GM18519 (cell line): ENCODE measurements around the gene LRIG1.
"Not testable (repeated sequence)": the region's sequence is repeated elsewhere in the genome, so short reads cannot be mapped to it uniquely, and the experiment has no call there.

Source experiments
- ATAC-seq: cut with Tn5 transposase; IDR thresholded peaks from one replicate; pipeline ENCODE4 v1.9.1; 2021; ENCODE audit warnings: mild to moderate bottlenecking, moderate library complexity; ENCODE audit not compliant: unreplicated experiment, low FRiP score

The LRIG1 gene

GRCh38 chr3:66427352-66427751 lies 73.5 kb downstream of the LRIG1 start:
- no peak for ATAC-seq

DNA sequence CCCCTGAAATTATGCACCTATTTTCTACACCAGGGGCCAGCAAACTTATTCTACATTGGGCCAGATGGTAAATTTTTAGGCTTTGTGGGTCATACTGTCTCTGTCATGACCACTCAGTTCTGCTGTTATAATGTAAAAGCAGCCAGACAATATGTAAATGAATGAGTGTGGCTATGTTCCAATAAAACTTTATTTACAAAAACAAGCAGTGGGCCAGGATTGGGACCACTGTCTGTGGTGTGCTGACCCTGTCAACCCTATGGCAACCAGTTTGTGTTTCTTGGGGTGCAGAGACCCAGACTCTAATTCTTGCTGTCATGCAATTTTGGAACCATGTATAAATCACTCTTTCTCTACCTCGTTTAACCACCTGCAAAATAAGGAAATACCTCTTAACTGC lies 74.7 kb downstream of the LRIG1 start:
- no peak for ATAC-seq

GRCh38 chr3:66425576-66426114 lies 75.2 kb downstream of the LRIG1 start:
- ATAC-seq = no peak

GRCh38 chr3:66425032-66425431 lies 75.8 kb downstream of the LRIG1 start:
- no peak for ATAC-seq

- ATAC-seq = no peak
Measured at GRCh38 chr3:66423791-66424190, 77.0 kb downstream of the LRIG1 start.

GRCh38 chr3:66421893-66422292 lies 78.9 kb downstream of the LRIG1 start:
- not testable (repeated sequence) for ATAC-seq

- ATAC-seq = not testable (repeated sequence)
Measured at GRCh38 chr3:66421144-66421543, 79.7 kb downstream of the LRIG1 start.

DNA sequence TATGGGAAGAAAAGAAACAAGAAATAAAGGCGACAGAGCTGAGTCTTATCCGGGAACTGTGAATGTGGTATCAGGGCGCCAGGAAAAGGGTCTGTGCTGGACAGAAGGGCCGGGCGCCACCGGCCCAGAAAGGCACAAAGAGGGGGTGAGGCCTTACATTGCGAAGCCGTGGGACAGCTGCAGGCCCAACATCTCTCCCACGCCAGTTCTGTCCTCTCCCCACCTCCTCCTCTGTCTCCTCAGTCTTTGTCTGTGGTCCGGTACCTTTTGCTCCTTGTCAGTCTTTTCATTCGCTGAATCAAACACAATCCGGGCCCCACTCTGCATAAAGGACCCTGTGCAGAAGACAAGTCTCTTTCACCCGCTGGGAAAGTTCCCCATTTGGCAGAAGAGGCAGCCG lies 81.8 kb downstream of the LRIG1 start:
- ATAC-seq = no peak

DNA sequence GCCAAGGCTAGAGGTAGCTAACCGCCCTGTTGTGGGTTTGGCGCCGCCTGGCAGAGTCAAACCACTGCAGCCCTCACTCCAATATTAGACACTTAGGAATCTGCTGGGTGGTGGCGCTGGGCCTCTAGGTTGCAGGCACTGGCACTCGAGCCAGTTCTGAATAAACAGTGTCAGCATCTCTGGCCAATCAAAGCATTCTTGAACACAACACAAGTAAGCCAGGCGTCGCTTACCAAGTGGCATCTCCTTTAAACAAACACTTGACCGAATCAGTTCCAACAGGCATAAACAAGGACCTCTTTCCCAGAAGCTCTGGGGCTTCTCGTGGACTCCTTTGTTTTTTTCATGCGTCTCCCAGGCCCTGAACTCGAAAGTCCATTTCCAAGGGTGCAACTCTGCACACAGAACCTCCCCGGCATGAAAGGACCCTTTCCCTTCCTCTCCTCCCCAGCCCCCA lies 82.3 kb downstream of the LRIG1 start:
- ATAC-seq = no peak

DNA sequence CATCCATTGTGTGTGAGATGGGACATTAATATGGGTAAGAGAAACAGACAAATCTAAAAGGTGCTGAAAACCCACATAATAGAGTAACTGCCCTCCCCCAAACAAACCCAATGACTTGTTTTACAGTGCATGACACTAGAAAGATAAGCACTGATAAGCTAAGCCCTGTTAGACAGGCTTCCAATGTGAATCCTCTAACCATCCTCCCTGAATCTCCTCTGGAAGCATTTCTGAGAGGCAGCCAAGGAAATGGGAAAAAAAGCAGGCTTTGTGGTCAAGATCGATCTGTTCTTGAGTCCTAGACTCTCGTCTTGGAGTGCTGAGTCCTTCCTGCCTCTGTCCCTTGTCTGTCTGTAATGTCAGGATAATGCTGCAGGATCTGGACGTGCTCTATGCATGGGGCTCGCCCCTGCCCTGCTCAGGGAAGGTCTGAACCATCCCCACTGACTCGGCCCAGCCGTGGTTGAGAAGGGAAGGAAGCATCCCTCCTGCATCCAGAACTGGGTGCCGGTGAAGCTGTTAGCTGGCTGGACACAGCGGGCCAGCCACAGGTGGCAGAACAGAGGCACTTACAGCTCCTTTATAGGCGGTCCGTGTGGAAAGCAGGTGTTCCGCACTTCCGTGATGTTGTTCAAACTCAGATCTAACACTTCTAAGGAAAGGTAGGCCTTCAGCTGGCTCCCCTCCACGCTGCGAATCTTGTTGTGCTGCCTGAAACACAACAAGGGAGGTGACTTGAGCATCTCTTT lies 84.1 kb downstream of the LRIG1 start:
- ATAC-seq = no peak

GRCh38 chr3:66415867-66416428 lies 84.9 kb downstream of the LRIG1 start:
- ATAC-seq = no peak

DNA sequence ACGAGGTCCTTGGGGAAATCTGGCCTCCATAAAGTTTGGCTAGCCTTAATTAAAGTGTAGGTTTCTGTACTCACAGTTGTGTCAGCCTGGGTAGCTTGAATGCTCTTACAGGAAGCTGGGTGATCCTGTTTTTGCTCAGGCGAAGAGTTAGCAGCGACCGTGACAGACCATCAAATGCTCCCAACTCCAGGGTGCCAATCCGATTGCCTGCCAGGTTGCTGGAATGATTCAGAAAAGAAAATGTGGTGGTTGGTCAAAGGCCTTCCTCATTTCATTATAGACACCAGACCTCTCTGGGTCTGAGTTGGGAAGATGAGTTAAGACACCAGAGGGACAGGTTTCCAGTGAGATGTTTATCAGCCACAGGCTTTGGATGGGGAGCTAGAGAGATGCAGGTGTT lies 86.0 kb downstream of the LRIG1 start:
- no peak for ATAC-seq

- no peak for ATAC-seq
Measured at GRCh38 chr3:66413151-66413751, 87.6 kb downstream of the LRIG1 start.

GRCh38 chr3:66411961-66412887 lies 88.6 kb downstream of the LRIG1 start:
- ATAC-seq = no peak

- no peak for ATAC-seq
Measured at GRCh38 chr3:66411474-66411873, 89.3 kb downstream of the LRIG1 start.

DNA sequence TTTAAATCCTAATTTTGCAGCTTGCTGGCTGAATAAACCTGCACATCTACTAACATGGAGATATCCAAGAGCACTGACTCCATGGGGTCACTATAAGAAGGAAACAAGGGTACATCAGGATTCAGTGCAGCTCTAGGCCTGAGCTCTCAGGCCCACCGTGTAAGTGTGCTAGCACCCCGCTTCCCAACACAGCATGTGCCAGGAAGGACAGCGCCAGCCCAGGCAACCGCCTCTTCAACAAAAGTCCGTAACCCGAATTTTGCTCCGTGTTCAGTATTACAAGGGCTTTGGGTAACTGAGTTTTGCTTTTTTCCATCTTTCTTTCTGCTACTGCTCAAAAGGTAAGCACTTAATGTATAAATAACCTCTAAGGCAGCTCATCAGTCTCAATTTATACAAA lies 89.8 kb downstream of the LRIG1 start:
- no peak for ATAC-seq

- ATAC-seq = no peak
Measured at GRCh38 chr3:66409771-66410754, 90.8 kb downstream of the LRIG1 start.

DNA sequence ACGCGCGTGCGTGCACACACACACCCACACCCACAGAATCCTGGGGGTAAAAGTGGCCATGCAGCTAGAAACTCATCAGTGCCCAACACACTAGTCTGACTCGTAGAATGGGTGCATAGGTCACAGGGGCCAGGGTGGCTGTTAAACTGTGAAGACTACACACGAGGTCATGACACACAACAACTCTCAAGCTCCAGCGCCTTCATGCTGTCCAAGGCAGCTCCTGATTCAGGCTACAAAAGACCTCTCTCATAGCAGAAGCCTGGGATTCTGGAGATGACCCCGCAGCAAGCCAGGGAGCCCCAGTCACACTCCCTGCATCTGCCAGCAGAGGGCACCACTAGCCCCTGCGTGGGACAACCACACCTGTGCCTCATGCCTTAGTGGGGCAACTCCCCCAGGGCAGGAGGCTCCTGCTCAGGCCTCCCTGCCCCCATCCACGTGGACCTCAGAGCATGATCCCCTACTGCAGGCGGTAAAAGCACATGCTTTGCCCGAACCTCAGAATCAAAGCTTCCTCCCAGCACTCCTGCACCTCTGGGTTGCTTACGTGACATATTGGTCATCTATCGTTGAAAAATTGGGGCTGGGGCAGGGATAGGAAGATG lies 93.1 kb downstream of the LRIG1 start:
- ATAC-seq = no peak
